Measurements from ENCODE around the gene TGDS. TPM values are rescaled to one million over a fixed set of nuclear protein-coding genes. Genes with fewer than 3 reads are reported as not detected.
"Not testable (repeated sequence)": the region's sequence is repeated elsewhere in the genome, so short reads cannot be mapped to it uniquely, and the experiment has no call there.

Gene TGDS
- polyA plus RNA-seq, 1 donor: 8.9 TPM

DNA sequence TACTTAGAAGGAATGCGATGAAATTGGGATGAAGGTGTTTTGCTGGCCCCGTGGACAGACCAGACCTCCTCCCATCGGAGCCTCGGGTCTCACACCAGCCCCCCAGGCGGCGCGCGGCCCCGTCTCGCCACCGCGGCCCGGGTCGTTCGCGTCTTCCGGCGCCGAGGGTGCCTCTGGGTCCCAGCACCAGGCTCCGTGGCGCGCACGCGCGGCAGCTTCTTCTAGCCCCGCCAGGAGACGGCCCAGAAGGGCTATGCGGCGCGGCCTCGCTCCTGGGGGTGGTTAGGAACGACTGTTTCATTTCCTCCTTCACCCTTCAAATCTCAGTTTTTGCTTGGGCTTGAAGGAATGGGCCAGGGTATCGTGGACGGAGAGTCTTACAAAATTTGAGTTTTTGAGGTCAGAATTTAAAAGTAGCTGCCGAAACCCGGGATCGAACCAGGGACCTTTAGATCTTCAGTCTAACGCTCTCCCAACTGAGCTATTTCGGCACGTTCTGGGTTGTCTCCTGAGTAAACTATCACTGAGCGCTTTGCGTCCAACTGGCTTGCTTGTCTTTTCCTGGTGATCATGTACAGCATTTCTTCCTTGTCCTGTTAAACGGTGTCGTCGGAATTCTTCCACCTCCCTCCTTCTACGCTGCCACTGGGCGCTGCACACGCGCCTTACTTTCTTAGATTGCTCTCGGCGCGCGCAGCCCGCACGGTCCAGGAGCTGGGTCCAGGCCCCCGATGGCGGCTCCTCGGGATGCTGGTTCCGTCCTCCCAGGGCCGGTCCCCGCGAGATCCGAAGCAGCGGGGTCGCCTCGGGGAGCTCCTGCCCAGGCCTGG is 46.5 kb downstream of the TGDS start:
- DNase-seq: peak; percentile 93

DNA sequence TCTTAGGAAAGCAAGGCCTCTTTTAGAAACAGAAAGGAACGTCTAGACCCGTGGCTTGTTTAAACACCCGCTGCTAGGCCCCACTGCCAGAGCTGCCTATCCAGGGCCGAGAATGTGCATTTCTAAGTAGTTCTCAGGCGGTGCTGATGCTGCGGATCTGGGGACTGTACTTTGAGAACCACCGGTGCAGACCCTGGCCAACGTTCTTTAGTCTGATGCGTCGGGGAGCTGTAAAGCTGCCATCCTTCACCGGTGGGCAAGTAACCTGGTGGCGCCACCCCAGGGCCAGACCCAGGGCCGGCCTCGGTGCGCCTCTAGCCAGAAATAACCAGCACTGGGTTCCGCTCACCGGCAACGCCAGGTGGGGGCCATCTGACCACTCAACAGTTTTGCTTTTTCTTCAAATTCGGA is 47.1 kb downstream of the TGDS start:
- DNase-seq: peak; percentile 60

GRCh38 chr13:94548382-94548781 is 47.6 kb downstream of the TGDS start:
- DNase-seq: no peak

DNA sequence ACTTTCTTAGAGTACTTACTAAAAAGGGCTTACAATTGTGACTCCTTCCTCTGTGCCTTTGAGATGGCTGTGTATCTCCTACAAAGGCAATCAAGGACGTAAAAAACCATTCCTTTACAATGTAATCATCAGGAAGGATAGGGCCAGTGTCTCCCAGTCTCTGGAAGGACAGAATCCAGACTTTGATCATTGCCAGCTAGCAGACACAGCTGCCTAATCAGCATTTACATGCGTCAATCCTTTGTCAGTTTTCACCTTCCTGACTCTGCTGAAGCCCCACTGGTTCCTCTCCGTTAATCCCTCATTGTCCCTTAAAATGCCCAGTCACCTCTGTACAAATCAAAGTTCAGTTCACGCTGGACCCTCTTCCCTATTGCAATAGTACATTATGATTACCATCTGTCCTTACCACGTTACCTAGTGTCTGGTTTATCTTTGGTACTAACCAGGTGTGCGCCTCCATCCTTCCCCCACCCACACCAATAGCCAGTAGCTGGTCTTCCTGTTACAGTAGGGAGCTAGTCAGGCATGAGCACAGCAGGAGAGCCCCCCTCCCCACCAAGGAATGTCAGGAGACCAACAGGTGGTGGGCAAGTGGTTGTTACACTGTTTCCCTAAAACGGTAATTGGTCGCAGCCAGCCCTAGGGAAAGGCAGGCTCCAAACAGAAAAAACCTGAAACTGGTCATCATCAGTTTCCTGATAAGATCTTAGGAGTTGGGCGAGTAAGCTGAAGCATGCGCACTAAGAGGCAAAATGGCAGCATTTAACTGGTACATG is 49.7 kb downstream of the TGDS start:
- DNase-seq: no peak

GRCh38 chr13:94544922-94545321 is 51.0 kb downstream of the TGDS start:
- no peak for DNase-seq

DNA sequence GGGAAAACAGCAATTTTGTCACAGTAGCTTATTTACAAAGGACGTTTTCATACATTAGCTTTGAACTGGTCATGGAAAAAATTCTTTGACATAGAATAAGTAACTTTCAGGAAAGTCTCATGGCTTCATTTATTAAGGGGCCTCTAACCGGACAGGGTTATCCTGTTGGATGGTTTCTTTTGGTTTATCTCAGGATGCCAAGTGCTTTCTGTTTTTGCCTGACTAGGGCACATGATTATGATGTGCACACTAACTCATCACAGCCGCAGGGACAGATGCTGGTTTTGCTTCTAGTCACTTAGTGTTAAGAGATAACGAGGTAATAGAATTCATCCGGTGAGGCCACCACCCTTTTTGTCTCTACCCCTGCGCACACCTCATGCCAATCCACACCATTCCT is 53.0 kb downstream of the TGDS start:
- no peak for DNase-seq

DNA sequence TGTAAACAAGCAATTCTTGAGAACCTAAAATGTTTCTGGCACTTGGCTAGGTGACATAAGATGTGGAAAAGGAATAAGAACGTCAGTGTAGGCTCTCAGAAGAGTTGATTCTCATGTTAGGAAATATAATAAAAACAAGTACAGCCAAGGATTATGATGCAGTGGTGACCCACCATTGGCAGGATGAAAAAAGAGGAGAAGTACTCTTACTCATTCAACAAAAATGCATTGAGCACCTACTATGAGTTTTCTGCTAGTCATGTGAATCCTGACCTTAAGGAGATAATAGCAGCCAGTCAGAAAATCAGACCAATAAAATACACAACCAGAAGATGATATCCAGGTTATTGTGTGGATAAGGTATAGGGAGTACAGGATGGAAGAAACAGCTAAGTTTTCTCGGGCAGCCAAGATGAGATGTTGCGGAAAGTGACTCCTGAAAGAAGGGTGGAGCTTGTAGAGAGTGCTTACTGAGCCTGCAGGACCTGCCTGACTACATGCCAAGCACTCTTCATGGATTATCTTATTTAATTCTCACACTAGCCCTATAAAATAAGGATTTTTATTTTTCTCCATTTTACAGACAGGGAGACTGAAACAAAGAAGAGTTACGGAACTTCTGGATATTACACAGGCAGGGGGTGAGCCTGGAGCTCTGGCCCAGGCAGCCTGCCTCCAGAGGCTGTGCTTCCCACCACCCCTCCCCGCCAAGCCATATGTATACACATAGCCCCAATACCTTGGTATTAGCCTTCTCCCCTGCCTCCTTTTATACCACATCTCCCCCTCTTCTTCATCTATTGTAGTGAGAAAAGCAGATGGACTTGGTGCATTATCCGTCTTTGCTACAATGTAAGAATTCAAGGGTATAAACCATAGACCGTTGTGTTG is 58.0 kb downstream of the TGDS start:
- DNase-seq: no peak

DNA sequence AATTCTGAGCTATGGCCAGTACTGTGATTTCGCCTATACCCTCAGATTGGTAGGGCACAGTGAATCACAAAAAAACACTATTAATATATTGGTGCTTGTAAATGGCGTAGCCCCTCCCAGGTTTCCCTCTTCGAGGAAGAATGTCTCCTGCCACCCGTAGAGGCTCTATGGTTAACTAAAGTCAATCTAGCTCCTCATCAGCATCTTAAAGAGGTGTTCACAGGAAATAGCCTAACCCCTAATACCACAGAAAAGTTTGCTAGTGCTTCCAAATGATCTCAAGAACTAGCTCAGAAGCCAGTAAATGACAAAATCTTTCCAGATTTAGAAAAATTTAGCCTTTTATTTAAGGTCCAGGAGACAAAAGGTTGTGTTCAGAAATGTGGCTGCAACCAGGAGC is 60.2 kb downstream of the TGDS start:
- DNase-seq: no peak

DNA sequence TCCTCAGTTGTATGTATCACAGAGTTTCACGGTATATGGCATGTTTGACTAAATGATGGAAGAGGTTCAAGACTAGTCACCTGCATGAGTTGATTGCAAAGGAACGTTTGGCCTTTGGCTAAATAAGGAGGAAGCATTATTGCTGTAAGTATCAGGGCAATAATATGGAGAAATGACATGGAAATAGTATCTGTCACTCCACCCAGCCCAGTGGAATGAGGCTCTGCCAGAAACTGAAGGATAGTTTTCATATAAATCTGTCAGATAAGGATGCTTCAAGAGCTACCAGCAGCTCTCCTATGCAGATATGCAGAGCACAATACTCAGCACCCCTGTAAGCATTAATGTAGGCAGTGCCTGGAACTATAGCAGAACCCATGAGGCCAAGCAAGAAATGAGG is 60.7 kb downstream of the TGDS start:
- no peak for DNase-seq

- no peak for DNase-seq
Measured at GRCh38 chr13:94534166-94534565, 61.8 kb downstream of the TGDS start.

DNA sequence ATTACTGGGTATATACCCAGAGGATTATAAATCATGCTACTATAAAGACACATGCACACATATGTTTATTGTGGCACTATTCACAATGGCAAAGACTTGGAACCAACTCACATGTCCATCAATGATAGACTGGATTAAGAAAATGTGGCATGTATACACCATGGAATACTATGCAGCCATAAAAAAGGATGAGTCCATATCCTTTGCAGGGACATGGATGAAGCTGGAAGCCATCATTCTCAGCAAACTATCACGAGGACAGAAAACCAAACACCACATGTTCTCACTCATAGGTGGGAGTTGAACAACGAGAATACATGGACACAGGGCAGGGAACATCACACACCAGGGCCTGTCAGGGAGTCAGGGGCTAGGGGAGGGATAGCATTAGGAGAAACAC is 63.7 kb downstream of the TGDS start:
- not testable (repeated sequence) for DNase-seq

DNA sequence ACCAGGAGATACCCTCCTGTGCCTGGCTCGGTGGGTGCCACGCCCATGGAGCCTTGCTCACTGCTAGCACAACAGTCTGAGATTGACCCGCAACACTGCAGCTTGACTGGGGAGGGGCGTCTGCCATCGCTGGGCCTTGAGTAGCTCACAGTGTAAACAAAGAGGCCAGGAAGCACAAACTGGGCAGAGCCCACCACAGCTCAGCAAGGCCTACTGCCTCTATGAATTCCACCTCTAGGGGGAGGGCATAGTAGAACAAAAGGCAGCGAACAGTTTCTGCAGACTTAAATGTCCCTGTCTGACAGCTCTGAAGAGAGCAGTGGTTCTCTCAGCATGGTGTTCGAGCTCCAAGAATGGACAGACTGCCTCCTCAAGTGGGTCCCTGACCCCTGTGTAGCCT is 69.0 kb downstream of the TGDS start:
- not testable (repeated sequence) for DNase-seq

- no peak for DNase-seq
Measured at GRCh38 chr13:94525781-94526180, 70.2 kb downstream of the TGDS start.

DNA sequence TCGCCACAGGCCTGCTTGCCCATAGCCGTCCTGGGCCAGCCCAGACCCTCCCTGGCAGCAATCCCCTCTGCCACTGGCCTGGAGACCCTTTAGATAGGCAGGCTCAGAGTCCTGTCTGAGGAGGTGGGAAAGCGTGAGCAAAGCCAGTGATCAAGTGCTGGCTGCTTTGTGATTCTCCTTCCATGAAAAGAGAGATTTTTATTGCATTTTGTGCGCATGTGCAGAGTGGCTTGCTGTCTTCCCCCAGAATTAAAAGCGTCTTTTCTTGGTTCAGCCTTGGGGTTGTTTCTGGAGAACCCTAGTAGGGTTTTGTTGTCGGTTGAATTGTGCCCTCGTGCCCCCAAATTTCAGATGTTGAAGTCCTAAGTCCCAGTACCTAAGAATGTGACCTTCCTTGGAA is 71.5 kb downstream of the TGDS start:
- no peak for DNase-seq

Other genes with a start within 250 kb of the TGDS start
- 0.74 TPM for gene DCT, start 116.5 kb downstream of the TGDS start, polyA plus RNA-seq (ENCODE audit: insufficient read length)
- gene GPR180, start 5.7 kb upstream of the TGDS start, polyA plus RNA-seq (ENCODE audit: insufficient read length): 5.7 TPM
- 0.27 TPM for gene SOX21, start 116.4 kb upstream of the TGDS start, polyA plus RNA-seq (ENCODE audit: insufficient read length)

All from hindlimb muscle (tissue), 1 donor.